ENCODE data around the gene SDC1. TPM values are rescaled to one million over a fixed set of nuclear protein-coding genes. Genes with fewer than 3 reads are reported as not detected.

Gene SDC1
- total RNA-seq, 1 donor from 2014 or later: 115 TPM

- DNase-seq (ENCODE audit: low read depth): no peak
- no peak overlapping the region for H3K4me3 ChIP-seq (ENCODE audit: low read depth, low read length)
- TF ChIP-seq CTCF (conservative IDR thresholded peaks at IDR 0.05; ENCODE audit: low read depth, low read length): no peak
These were observed 51.2 kb downstream of the SDC1 start for GRCh38 chr2:20173496-20174402.

GRCh38 chr2:20173064-20173463, 51.9 kb downstream of the SDC1 start:
- no peak for TF ChIP-seq CTCF (conservative IDR thresholded peaks at IDR 0.05; ENCODE audit: low read depth, low read length)
- no peak for DNase-seq (ENCODE audit: low read depth)
- no peak overlapping the region for H3K4me3 ChIP-seq (ENCODE audit: low read depth, low read length)

- no peak overlapping the region for H3K4me3 ChIP-seq (ENCODE audit: low read depth, low read length)
- no peak for DNase-seq (ENCODE audit: low read depth)
- TF ChIP-seq CTCF (conservative IDR thresholded peaks at IDR 0.05; ENCODE audit: low read depth, low read length): no peak
These were observed 52.5 kb downstream of the SDC1 start for GRCh38 chr2:20172273-20173055.

- H3K4me3 ChIP-seq (ENCODE audit: low read depth, low read length): no peak overlapping the region
- no peak for TF ChIP-seq CTCF (conservative IDR thresholded peaks at IDR 0.05; ENCODE audit: low read depth, low read length)
- no peak for DNase-seq (ENCODE audit: low read depth)
These were observed 53.4 kb downstream of the SDC1 start for GRCh38 chr2:20171445-20171977.

- TF ChIP-seq CTCF (conservative IDR thresholded peaks at IDR 0.05; ENCODE audit: low read depth, low read length): no peak
- no peak overlapping the region for H3K4me3 ChIP-seq (ENCODE audit: low read depth, low read length)
- no peak for DNase-seq (ENCODE audit: low read depth)
These were observed 54.2 kb downstream of the SDC1 start for GRCh38 chr2:20170704-20171250.

- no peak for TF ChIP-seq CTCF (conservative IDR thresholded peaks at IDR 0.05; ENCODE audit: low read depth, low read length)
- H3K4me3 ChIP-seq (ENCODE audit: low read depth, low read length): no peak overlapping the region
- no peak for DNase-seq (ENCODE audit: low read depth)
These were observed 54.9 kb downstream of the SDC1 start for GRCh38 chr2:20169796-20170703.
